ENCODE data around the gene FYN. TPM values are rescaled to one million over a fixed set of nuclear protein-coding genes. Genes with fewer than 3 reads are reported as not detected.

The FYN gene
- total and polyA plus RNA-seq, 2 of the 4 experiments (the other 2 are of a cell fraction) = 30.8 to 36.4 TPM

DNA sequence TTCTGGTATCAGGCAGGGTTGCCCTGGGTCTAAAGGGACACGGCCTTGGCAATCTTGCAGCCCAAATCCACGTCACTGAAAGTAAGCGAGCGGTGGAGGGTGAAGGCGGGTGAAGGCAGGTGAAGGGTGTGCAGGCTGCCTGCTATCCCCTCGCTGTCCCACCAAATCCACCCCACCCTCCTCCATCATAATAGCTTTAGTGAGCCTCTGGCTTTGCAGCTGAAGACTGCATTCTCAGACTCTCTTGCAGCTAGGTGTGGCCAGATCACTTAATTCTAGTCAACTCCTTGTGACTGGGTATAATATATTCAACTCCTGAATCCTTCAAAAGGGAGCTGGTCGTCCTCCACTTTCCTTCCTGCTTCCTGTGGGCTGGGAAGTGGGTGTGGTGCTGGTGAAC is 140.9 kb downstream of the FYN start:
- Histone ChIP-seq H4K20me1 (ENCODE audit: insufficient read depth, low read length) (no peaks in the 10 kb centered on the region), H2BK20ac (ENCODE audit: low read depth, low read length) (no peak overlapping the region), H4K5ac (ENCODE audit: low read depth, low read length) (no peak overlapping the region), H2BK15ac (ENCODE audit: low read depth, low read length) (no peak overlapping the region), H3K14ac (replicated peaks; ENCODE audit: low read depth, low read length) (no peak overlapping the region), H3K23ac (ENCODE audit: low read depth, low read length) (no peak overlapping the region), H3K27ac (ENCODE audit: insufficient read depth, low read length) (no peak overlapping the region), H3K9me3 (ENCODE audit: control insufficient read depth, insufficient read depth, low read length) (peaks cover 7% of the 10 kb centered on the region; the same call in 1 of the 2 replicates), H3K9ac (ENCODE audit: low read depth, low read length) (no peak overlapping the region), H3K56ac (ENCODE audit: extremely low read depth, insufficient read depth, low read length) (no peak overlapping the region), H4K91ac (ENCODE audit: insufficient read depth, low read depth, low read length) (no peak overlapping the region), H2AK5ac (ENCODE audit: low read depth, low read length) (no peak overlapping the region), H4K8ac (ENCODE audit: low read depth in 2 of 2, low read length in 2 of 2) (no peak overlapping the region), H2AK9ac (replicated peaks; ENCODE audit: low read depth, low read length, poor library complexity) (no peak overlapping the region), H3K4me1 (ENCODE audit: control insufficient read depth, insufficient read depth, low read length) (peaks cover 18% of the 10 kb centered on the region), H2AFZ (replicated peaks; ENCODE audit: low read length, poor library complexity) (no peak overlapping the region), H2BK120ac (ENCODE audit: low read depth, low read length) (no peak overlapping the region), H3K4me2 (ENCODE audit: low read depth, low read length) (no peak overlapping the region), H3K9me1 (ENCODE audit: insufficient read depth, low read length) (peaks cover 8% of the 10 kb centered on the region), H3K4ac (ENCODE audit: low read depth, low read length) (no peak overlapping the region), H2BK5ac (ENCODE audit: low read depth, low read length, poor library complexity, severe bottlenecking) (no peak overlapping the region), H3K36me3 (ENCODE audit: control insufficient read depth, insufficient read depth, low read length) (peaks cover 2% of the 10 kb centered on the region; the same call in 1 of the 2 replicates), H3K18ac (ENCODE audit: low read depth, low read length) (no peak overlapping the region), H3K4me3 (ENCODE audit: insufficient read depth, low read depth, low read length) (no peak overlapping the region), H3K79me1 (ENCODE audit: low read depth in 1 of 2, low read length in 2 of 2) (peaks cover 5 to 7% of the 10 kb centered on the region in 2 experiments; a peak in 2 of 4 replicates), H3K27me3 (ENCODE audit: control insufficient read depth, insufficient read depth, low read length) (no peaks in the 10 kb centered on the region)
- ATAC-seq (ENCODE audit: low read depth) = no peak
- TF ChIP-seq CHD1 (IDR thresholded peaks at IDR 0.05; ENCODE audit: low read depth, low read length) = no peak
- no CpG with 5 or more reads among the region's 7 CpGs for WGBS, 2 experiments (ENCODE audit: extremely low coverage in 2 of 2, insufficient read length in 1 of 2)
- POLR2A ChIA-PET (ENCODE audit: unreplicated experiment) = no interaction called here
- DNase-seq = no peak
- CTCF ChIA-PET = no interaction called here
- in situ Hi-C loops (cut with MboI; ENCODE audit: low sequenced_read_pairs) = no loop called here
- dilution Hi-C loops (cut with HindIII; ENCODE audit: low sequenced_read_pairs, unreplicated experiment) = no loop called here
- BruUV-seq (replicated peaks) = no TSS peak
- intact Hi-C loops (cut with micrococcal nuclease) = no loop called here

All from IMR-90 (cell line).